ENCODE measurements around the gene CLASRP.
A peak's percentile ranks its signal among the peaks of the same experiment; 100 is the strongest.
"Not testable (repeated sequence)": the region's sequence is repeated elsewhere in the genome, so short reads cannot be mapped to it uniquely, and the experiment has no call there.

CLASRP gene

GRCh38 chr19:45118106-45118505 lies 79.3 kb downstream of the CLASRP start:
- FAIRE-seq (no peak), DNase-seq (ENCODE audit: extremely low spot score, insufficient read length, low read depth) (no peak)

GRCh38 chr19:45118591-45119355 lies 79.9 kb downstream of the CLASRP start:
- peak; percentile 60 for FAIRE-seq
- not testable (repeated sequence) for DNase-seq (ENCODE audit: extremely low spot score, insufficient read length, low read depth)

GRCh38 chr19:45119582-45119981 lies 80.7 kb downstream of the CLASRP start:
- FAIRE-seq (no peak), DNase-seq (ENCODE audit: extremely low spot score, insufficient read length, low read depth) (no peak)
